Sigmoid colon (tissue), 4 donors: ENCODE data around the gene TSPEAR.

Experiments used
- CTCF ChIP-seq, 4 experiments: fragments of 450-650 bp in 3 of 4; fragments of 200-600 bp in 1 of 4; IDR thresholded peaks; one replicate each; pipeline ENCODE4 v1.5.1; 2016 to 2019; ENCODE audit warnings: antibody characterized with exemption in 4 of 4, mild to moderate bottlenecking in 3 of 4, moderate library complexity in 2 of 4
- EP300 ChIP-seq, 4 donors: sonication (generic); formaldehyde crosslinking; IDR thresholded peaks; one replicate each; pipeline ENCODE4 v1.6.1; 2017; ENCODE audit warnings: antibody characterized with exemption in 4 of 4
- POLR2A ChIP-seq, 2 donors: fragments of 450-650 bp; IDR thresholded peaks; one replicate each; pipeline ENCODE4 v1.6.1; 2016; ENCODE audit warnings: antibody characterized with exemption in 2 of 2, mild to moderate bottlenecking in 2 of 2, moderate library complexity in 2 of 2
- POLR2AphosphoS5 ChIP-seq, 4 donors: sonication (generic); formaldehyde crosslinking; IDR thresholded peaks; one replicate each; pipeline ENCODE4 v1.6.1; 2017; ENCODE audit warnings: antibody characterized with exemption in 4 of 4

- TF ChIP-seq POLR2A (IDR thresholded peaks at IDR 0.05) = no peak
- no peak for TF ChIP-seq CTCF (IDR thresholded peaks at IDR 0.05)
- TF ChIP-seq POLR2AphosphoS5 (IDR thresholded peaks at IDR 0.05) = no peak
- no peak for TF ChIP-seq EP300 (IDR thresholded peaks at IDR 0.05)
These were observed 15.7 kb downstream of the TSPEAR start for GRCh38 chr21:44695641-44696040.
